Cerebellar nuclear complex (tissue), 1 donor: ENCODE results near the gene PARD3B.

Source experiments
- DNase-seq, 2 experiments: peaks; one replicate each; lab custom pipeline; 2025; lab: John Stamatoyannopoulos, UW

Gene PARD3B

GRCh38 chr2:204544961-204545860 is at the start of gene PARD3B:
Gene PARD3B, plus strand, starts transcription at chr2:204545475. Its CDS starts 525 bp downstream, at chr2:204546000.
- DNase-seq = no peak

- DNase-seq = no peak
Measured at GRCh38 chr2:204496779-204497178, 48.5 kb upstream of the PARD3B start.

- DNase-seq = no peak
Measured at GRCh38 chr2:204497855-204498254, 47.4 kb upstream of the PARD3B start.

GRCh38 chr2:204498291-204498690 is 47.0 kb upstream of the PARD3B start:
- no peak for DNase-seq

- DNase-seq = no peak
Measured at GRCh38 chr2:204503869-204504268, 41.4 kb upstream of the PARD3B start.

- DNase-seq = no peak
Measured at GRCh38 chr2:204504594-204504993, 40.7 kb upstream of the PARD3B start.

GRCh38 chr2:204505488-204505887 is 39.8 kb upstream of the PARD3B start:
- no peak for DNase-seq

- no peak for DNase-seq
Measured at GRCh38 chr2:204505946-204506345, 39.3 kb upstream of the PARD3B start.

GRCh38 chr2:204507636-204508035 is 37.6 kb upstream of the PARD3B start:
- no peak for DNase-seq

- no peak for DNase-seq
Measured at GRCh38 chr2:204510709-204511420, 34.4 kb upstream of the PARD3B start.

- no peak for DNase-seq
Measured at GRCh38 chr2:204514439-204514838, 30.8 kb upstream of the PARD3B start.

GRCh38 chr2:204515416-204515815 is 29.9 kb upstream of the PARD3B start:
- DNase-seq = no peak

- DNase-seq = no peak
Measured at GRCh38 chr2:204517154-204517553, 28.1 kb upstream of the PARD3B start.

- DNase-seq = no peak
Measured at GRCh38 chr2:204529795-204530463, 15.3 kb upstream of the PARD3B start.

GRCh38 chr2:204530464-204530805 is 14.8 kb upstream of the PARD3B start:
- no peak for DNase-seq

- no peak for DNase-seq
Measured at GRCh38 chr2:204533629-204534370, 11.5 kb upstream of the PARD3B start.

- no peak for DNase-seq
Measured at GRCh38 chr2:204535356-204535755, 9.9 kb upstream of the PARD3B start.

GRCh38 chr2:204535764-204536163 is 9.5 kb upstream of the PARD3B start:
- DNase-seq = no peak

GRCh38 chr2:204538182-204539018 is 6.9 kb upstream of the PARD3B start:
- no peak for DNase-seq

- no peak for DNase-seq
Measured at GRCh38 chr2:204539019-204539385, 6.3 kb upstream of the PARD3B start.

GRCh38 chr2:204541637-204542036 is 3.6 kb upstream of the PARD3B start:
- DNase-seq = no peak
